Measurements from ENCODE around the gene RASA4B.
"Not testable (repeated sequence)": the region's sequence is repeated elsewhere in the genome, so short reads cannot be mapped to it uniquely, and the experiment has no call there.

- not testable (repeated sequence) for TF ChIP-seq POLR2A (IDR thresholded peaks at IDR 0.05; ENCODE audit: extremely low read depth, insufficient read length); CTCF (IDR thresholded peaks at IDR 0.05; ENCODE audit: low read depth, low read length)
Observed at GRCh38 chr7:102514881-102515721, 2.5 kb downstream of the RASA4B start.

Measured in NB4 (cell line).